MM.1S (cell line): ENCODE data around the gene PNPLA5.

ENCODE experiments used
- DNase-seq: peaks from one replicate; pipeline ENCODE4 v3.0.0-alpha.2; 2015
- H2AFZ ChIP-seq: fragments of 300-600 bp; sonication (generic); 2 replicates; pipeline ENCODE4 v1.6.0; 2016; ENCODE audit warnings: antibody characterized with exemption, low read length
- H3F3A ChIP-seq: fragments of 300-600 bp; sonication (generic); 2 replicates; pipeline ENCODE4 v1.6.1; 2016; ENCODE audit warnings: mild to moderate bottlenecking, antibody characterized with exemption, low read length, moderate library complexity, mixed read lengths; ENCODE audit not compliant: insufficient read depth
- H3K27ac ChIP-seq: fragments of 300-600 bp; sonication (generic); 2 replicates; pipeline ENCODE4 v1.5.1; 2016; ENCODE audit warnings: mild to moderate bottlenecking, low read length
- H3K27me3 ChIP-seq: fragments of 300-600 bp; sonication (generic); replicated peaks from 2 replicates; pipeline ENCODE4 v1.6.0; 2016; ENCODE audit warnings: low read length; ENCODE audit not compliant: insufficient read depth
- H3K36me3 ChIP-seq: fragments of 300-600 bp; sonication (generic); replicated peaks from 2 replicates; pipeline ENCODE4 v1.6.1; 2016; ENCODE audit warnings: mild to moderate bottlenecking, low read length, mixed read lengths; ENCODE audit not compliant: insufficient read depth
- H3K4me1 ChIP-seq: fragments of 300-600 bp; sonication (generic); 2 replicates; pipeline ENCODE4 v1.6.1; 2016; ENCODE audit warnings: low read length, mixed read lengths
- H3K4me2 ChIP-seq: fragments of 300-600 bp; sonication (generic); 2 replicates; pipeline ENCODE4 v1.6.0; 2016; ENCODE audit warnings: low read depth, low read length
- H3K4me3 ChIP-seq: fragments of 300-600 bp; sonication (generic); 2 replicates; pipeline ENCODE4 v1.5.1; 2016; ENCODE audit warnings: low read length, mixed read lengths
- H3K79me2 ChIP-seq: fragments of 300-600 bp; sonication (generic); 2 replicates; pipeline ENCODE4 v1.6.1; 2016; ENCODE audit warnings: mixed run types, low read length, mixed read lengths
- H3K9ac ChIP-seq: fragments of 300-600 bp; sonication (generic); 2 replicates; pipeline ENCODE4 v1.6.1; 2016; ENCODE audit warnings: low read length, mixed read lengths
- H3K9me2 ChIP-seq: fragments of 300-600 bp; sonication (generic); replicated peaks from 2 replicates; pipeline ENCODE4 v1.6.1; 2016; ENCODE audit warnings: mild to moderate bottlenecking, low read length, mixed read lengths; ENCODE audit not compliant: insufficient read depth
- H3K9me3 ChIP-seq: fragments of 300-600 bp; sonication (generic); replicated peaks from 2 replicates; pipeline ENCODE4 v1.6.1; 2016; ENCODE audit warnings: mild to moderate bottlenecking, low read length, mixed read lengths; ENCODE audit not compliant: insufficient read depth
- H4K20me1 ChIP-seq: fragments of 300-600 bp; sonication (generic); 2 replicates; pipeline ENCODE4 v1.6.1; 2016; ENCODE audit warnings: mild to moderate bottlenecking, low read length, moderate library complexity, mixed read lengths; ENCODE audit not compliant: insufficient read depth
- CTCF ChIP-seq: fragments of 300-600 bp; sonication (generic); IDR thresholded peaks from 2 replicates; pipeline ENCODE4 v1.5.1; 2016; ENCODE audit warnings: antibody characterized with exemption, low read length, mixed read lengths
- EZH2 ChIP-seq: fragments of 300-600 bp; sonication (generic); optimal IDR thresholded peaks from 2 replicates; pipeline ENCODE3; 2017; ENCODE audit warnings: low read depth, mild to moderate bottlenecking, antibody characterized with exemption, low read length, mixed read lengths
- EZH2phosphoT487 ChIP-seq: fragments of 300-600 bp; sonication (generic); IDR thresholded peaks from 2 replicates; pipeline ENCODE4 v1.6.1; 2018; ENCODE audit warnings: antibody characterized with exemption, low read length

PNPLA5 gene

DNA sequence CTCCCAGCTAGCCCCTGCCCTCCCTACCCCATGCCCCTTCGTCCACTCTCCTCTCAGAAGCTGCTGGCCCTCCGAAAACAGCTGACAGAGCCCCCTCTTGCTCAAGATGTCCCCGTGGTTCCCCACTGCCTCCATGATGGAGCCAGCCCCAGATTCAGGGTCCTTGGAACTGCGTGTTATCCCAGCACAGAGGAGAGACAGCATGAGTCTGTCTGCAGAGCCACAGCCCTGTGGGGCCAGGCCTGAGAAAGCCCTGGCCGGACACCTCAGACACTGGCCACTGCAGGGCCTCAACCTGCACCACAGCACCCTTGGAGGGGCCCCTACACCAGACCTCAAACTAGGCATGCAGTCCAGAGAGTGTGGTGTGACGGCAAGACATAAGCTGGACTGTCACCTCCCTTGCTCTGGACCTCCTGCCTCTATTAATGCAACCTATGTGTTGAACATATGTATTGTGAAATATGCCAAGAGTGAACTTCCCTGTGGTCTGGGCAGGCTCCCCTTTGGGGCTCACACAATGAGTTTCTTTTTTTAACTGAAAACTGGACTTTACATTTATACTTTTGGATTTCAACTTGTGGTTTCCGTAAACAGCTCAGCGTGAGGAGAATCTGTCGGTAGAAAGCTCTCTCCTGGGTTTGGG lies 9.6 kb downstream of the PNPLA5 start:
- DNase-seq, result no peak
- no peaks in the 10 kb centered on the region for H4K20me1 ChIP-seq
- no peaks in the 10 kb centered on the region for H3K36me3 ChIP-seq
- H3F3A ChIP-seq, result no peaks in the 10 kb centered on the region; the same call in 1 of the 2 replicates
- H3K4me2 ChIP-seq, result no peak overlapping the region
- H3K79me2 ChIP-seq, result no peaks in the 10 kb centered on the region
- H3K9me3 ChIP-seq, result no peaks in the 10 kb centered on the region
- H3K27ac ChIP-seq, result no peak overlapping the region
- H3K4me3 ChIP-seq, result no peak overlapping the region
- no peak overlapping the region for H3K9ac ChIP-seq
- no peak for TF ChIP-seq EZH2phosphoT487
- no peak for TF ChIP-seq CTCF
- TF ChIP-seq EZH2, result no peak
- H2AFZ ChIP-seq, result no peak overlapping the region
- peaks cover 7% of the 10 kb centered on the region; the same call in 1 of the 2 replicates for H3K4me1 ChIP-seq
- no peaks in the 10 kb centered on the region for H3K9me2 ChIP-seq
- H3K27me3 ChIP-seq, result peaks cover 67% of the 10 kb centered on the region

DNA sequence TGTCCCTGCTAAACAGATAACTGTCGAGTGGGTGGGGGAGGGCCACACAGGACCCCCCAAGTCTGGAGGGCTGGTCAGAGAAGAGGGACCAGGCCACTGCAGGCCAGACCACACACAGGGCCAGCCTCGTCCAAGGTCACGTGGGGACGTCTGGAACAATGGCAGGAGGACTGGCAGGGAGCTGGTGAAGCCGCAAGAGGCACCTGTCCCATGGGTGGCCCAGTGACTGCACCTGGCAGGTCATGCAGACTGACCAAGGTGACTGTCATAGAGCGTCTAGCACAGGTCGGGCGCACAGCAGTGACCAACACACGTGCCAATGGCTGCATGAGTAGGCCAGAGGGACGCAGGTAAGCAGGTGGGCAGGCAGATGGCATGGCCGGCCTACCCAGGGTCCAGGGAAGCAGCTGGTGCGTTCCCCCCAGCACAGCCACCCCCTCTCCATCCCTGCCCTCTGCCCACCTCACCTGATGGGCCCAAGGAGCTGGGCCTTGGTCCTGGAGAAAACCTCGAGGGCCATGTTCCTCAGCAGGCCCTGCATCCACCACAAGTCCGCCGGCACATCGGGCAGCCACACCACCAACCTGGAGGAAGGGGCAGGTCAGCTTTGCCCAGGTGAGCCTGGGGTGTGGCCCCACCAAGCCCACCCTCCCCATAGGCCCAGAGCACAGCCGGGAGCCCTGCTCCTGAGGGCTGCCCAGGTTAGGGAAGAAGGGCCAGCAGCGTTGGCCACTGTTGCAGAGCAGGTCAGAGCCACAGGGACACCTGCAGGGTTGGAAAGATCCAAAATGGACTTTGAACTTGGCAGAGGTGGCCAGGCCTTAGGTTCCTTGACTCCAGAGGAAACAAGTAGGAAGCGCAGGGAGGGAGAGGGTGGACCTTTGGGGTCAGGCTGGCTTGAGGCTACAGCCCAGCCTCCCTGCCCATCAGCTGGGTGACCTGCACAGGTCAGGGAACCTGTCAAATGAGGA lies 10.4 kb downstream of the PNPLA5 start:
- Histone ChIP-seq H3F3A (no peaks in the 10 kb centered on the region; the same call in 1 of the 2 replicates), H3K27me3 (peaks cover 67% of the 10 kb centered on the region), H3K4me2 (no peak overlapping the region), H3K9ac (no peak overlapping the region), H3K4me3 (no peak overlapping the region), H3K79me2 (no peaks in the 10 kb centered on the region), H2AFZ (no peak overlapping the region), H3K27ac (no peak overlapping the region), H3K9me2 (no peaks in the 10 kb centered on the region), H4K20me1 (no peaks in the 10 kb centered on the region), H3K9me3 (no peaks in the 10 kb centered on the region), H3K36me3 (no peaks in the 10 kb centered on the region), H3K4me1 (peaks cover 7% of the 10 kb centered on the region; the same call in 1 of the 2 replicates)
- TF ChIP-seq EZH2phosphoT487 (no peak), EZH2 (no peak), CTCF (no peak)
- no peak for DNase-seq

GRCh38 chr22:43880541-43880991 lies 11.2 kb downstream of the PNPLA5 start:
- Histone ChIP-seq H3F3A (no peaks in the 10 kb centered on the region; the same call in 1 of the 2 replicates), H3K27me3 (peaks cover 67% of the 10 kb centered on the region), H3K4me1 (peaks cover 7% of the 10 kb centered on the region; the same call in 1 of the 2 replicates), H3K27ac (no peak overlapping the region), H3K79me2 (no peaks in the 10 kb centered on the region), H2AFZ (no peak overlapping the region), H3K9ac (no peak overlapping the region), H3K9me3 (no peaks in the 10 kb centered on the region), H3K36me3 (no peaks in the 10 kb centered on the region), H4K20me1 (no peaks in the 10 kb centered on the region), H3K4me2 (no peak overlapping the region), H3K9me2 (no peaks in the 10 kb centered on the region), H3K4me3 (no peak overlapping the region)
- DNase-seq, result no peak
- TF ChIP-seq EZH2 (no peak), CTCF (no peak), EZH2phosphoT487 (no peak)
